A673 (cell line): ENCODE measurements around the gene CEP170B. TPM values are rescaled to one million over a fixed set of nuclear protein-coding genes. Genes with fewer than 3 reads are reported as not detected.

Experiments used
- BruUV-seq: library from RNA; stranded (reverse); fragments of 400-500 nt; replicated peaks from 2 replicates; lab custom pipeline; 2021; lab: Mats Ljungman, UMichigan
- CTCF ChIA-PET: fragments of 300-600 bp; sonication (Branson Sonifier 250); formaldehyde crosslinking; loops from one replicate; lab custom pipeline; 2022; ENCODE audit warnings: antibody characterized with exemption; lab: Charles Lee
- POLR2A ChIA-PET: fragments of 300-600 bp; sonication (Branson Sonifier 250); formaldehyde crosslinking; loops from one replicate; lab custom pipeline; 2022; ENCODE audit warnings: antibody characterized with exemption; ENCODE audit not compliant: low non-redundant PET; lab: Charles Lee
- DNase-seq: peaks from one replicate; pipeline ENCODE4 v3.0.0-alpha.2; 2015; ENCODE audit warnings: low spot score
- H3K27ac ChIP-seq: fragments of 200-600 bp; sonication (generic); 2 replicates; pipeline ENCODE4 v1.5.1; 2016; ENCODE audit warnings: mixed run types, low read depth, mild to moderate bottlenecking, mixed read lengths, antibody characterized with exemption, low read length; ENCODE audit not compliant: poor library complexity, severe bottlenecking
- H3K27me3 ChIP-seq: fragments of 200-600 bp; sonication (generic); replicated peaks from 2 replicates; pipeline ENCODE4 v1.6.1; 2017; ENCODE audit warnings: mixed run types, low read depth, mild to moderate bottlenecking, mixed read lengths, antibody characterized with exemption, low read length; ENCODE audit not compliant: insufficient read depth, poor library complexity
- H3K36me3 ChIP-seq: fragments of 200-600 bp; sonication (generic); 2 replicates; pipeline ENCODE4 v1.6.1; 2016; ENCODE audit warnings: mixed run types, mild to moderate bottlenecking, mixed read lengths, antibody characterized with exemption, low read length; ENCODE audit not compliant: insufficient read depth, poor library complexity, severe bottlenecking
- H3K4me1 ChIP-seq: fragments of 200-600 bp; sonication (generic); 2 replicates; pipeline ENCODE4 v1.6.1; 2017; ENCODE audit warnings: mixed run types, mild to moderate bottlenecking, mixed read lengths, antibody characterized with exemption, low read length; ENCODE audit not compliant: insufficient read depth, poor library complexity, severe bottlenecking
- H3K4me3 ChIP-seq: fragments of 200-600 bp; sonication (generic); 2 replicates; pipeline ENCODE4 v1.5.1; 2016; ENCODE audit warnings: low read depth, mixed run types, mild to moderate bottlenecking, mixed read lengths, low read length; ENCODE audit not compliant: poor library complexity, severe bottlenecking
- H3K9me3 ChIP-seq: fragments of 200-600 bp; sonication (generic); 2 replicates; pipeline ENCODE4 v1.6.1; 2016; ENCODE audit warnings: mixed run types, low read depth, mild to moderate bottlenecking, mixed read lengths, antibody characterized with exemption, low read length; ENCODE audit not compliant: poor library complexity, severe bottlenecking
- EZH2 ChIP-seq: fragments of 200-600 bp; sonication (generic); IDR thresholded peaks from 2 replicates; pipeline ENCODE4 v1.6.1; 2017; ENCODE audit warnings: borderline replicate concordance, low read depth, mild to moderate bottlenecking, mixed read lengths, antibody characterized with exemption, low read length; ENCODE audit not compliant: poor library complexity, severe bottlenecking
- intact Hi-C: fragments of 100-400 bp; cut with micrococcal nuclease; formaldehyde crosslinking; loops from one replicate; pipeline ENCODE4 v1.10.0; 2022; ENCODE audit not compliant: unreplicated experiment
- total RNA-seq: library from RNA; stranded (reverse); gene quantifications from 2 replicates; pipeline ENCODE4 v1.2.3, GENCODE V29; 2021
- TF ChIP-seq, protein P1 (sequence below): fragments of 300-800, 200-600 bp; sonication (generic); conservative IDR thresholded peaks from 2 replicates; pipeline ENCODE4 v1.5.1; 2017; ENCODE audit warnings: low read depth, mild to moderate bottlenecking, antibody characterized with exemption, low read length, moderate library complexity, mixed read lengths

Gene CEP170B
- total RNA-seq, 1 experiment from 2014 or later: 20.8 TPM

DNA sequence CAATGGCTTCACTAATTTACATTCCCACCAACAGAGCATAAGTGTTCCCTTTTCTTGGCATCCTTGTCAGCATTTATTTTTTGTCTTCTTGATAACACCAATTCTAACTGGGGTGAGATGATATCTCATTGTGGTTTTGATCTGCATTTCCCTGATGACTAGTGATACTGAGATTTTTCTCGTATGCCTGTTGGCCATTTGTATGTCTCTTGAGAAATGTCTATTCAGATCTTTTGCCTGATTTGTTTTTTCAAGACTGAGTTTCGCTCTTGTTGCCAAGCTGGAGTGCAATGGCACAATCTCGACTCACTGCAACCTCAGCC lies 54.9 kb downstream of the CEP170B start:
- intact Hi-C loops: no loop called here
- Histone ChIP-seq H3K4me3 (no peak overlapping the region), H3K27me3 (peaks cover 10% of the 10 kb centered on the region), H3K36me3 (no peaks in the 10 kb centered on the region), H3K27ac (no peak overlapping the region), H3K4me1 (no peaks in the 10 kb centered on the region), H3K9me3 (no peaks in the 10 kb centered on the region)
- TF ChIP-seq, protein P1, sequence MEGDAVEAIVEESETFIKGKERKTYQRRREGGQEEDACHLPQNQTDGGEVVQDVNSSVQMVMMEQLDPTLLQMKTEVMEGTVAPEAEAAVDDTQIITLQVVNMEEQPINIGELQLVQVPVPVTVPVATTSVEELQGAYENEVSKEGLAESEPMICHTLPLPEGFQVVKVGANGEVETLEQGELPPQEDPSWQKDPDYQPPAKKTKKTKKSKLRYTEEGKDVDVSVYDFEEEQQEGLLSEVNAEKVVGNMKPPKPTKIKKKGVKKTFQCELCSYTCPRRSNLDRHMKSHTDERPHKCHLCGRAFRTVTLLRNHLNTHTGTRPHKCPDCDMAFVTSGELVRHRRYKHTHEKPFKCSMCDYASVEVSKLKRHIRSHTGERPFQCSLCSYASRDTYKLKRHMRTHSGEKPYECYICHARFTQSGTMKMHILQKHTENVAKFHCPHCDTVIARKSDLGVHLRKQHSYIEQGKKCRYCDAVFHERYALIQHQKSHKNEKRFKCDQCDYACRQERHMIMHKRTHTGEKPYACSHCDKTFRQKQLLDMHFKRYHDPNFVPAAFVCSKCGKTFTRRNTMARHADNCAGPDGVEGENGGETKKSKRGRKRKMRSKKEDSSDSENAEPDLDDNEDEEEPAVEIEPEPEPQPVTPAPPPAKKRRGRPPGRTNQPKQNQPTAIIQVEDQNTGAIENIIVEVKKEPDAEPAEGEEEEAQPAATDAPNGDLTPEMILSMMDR: no peak
- no peak for TF ChIP-seq EZH2
- ChIA-PET CTCF (no interaction called here), POLR2A (no interaction called here)
- no TSS peak for BruUV-seq
- no peak for DNase-seq

DNA sequence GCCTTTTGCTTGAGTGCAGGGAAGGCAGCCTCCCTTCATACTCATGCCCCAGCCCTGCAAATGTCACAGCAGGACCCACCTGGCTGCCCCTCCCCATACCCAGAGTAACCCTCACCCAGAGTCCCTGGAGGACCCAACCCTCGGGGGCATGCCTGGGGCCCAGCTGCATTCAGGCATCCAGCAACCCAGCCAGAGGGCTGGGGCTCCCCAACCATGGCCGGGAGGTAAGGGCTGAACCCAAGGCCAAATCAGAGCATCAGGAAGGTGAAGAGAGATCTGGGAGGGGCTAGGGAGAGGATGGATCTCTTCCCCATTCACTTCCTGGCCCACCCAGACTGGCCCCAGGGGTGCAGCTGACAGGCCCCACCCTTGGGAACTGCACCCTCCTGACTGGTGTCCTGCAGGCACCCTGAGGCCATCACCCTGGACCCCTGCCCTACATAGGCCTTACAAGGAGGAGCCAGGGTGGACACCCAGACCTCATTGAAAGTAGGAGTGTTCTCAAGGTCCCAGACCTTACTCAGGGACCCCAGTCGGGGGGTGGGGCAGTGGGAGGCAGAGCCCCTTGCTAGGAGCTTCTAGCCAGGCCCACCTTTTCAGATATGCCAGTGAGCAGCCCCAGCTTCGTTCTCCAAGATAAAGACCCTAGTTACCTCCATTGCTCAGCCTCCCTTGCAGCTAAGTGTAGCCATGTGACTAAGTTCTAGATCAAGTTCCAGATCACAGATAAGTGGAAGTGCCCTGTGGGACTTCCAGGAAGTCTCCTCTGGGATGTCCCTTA lies 58.8 kb downstream of the CEP170B start:
- H3K4me1 ChIP-seq: no peaks in the 10 kb centered on the region
- no peaks in the 10 kb centered on the region for H3K36me3 ChIP-seq
- POLR2A ChIA-PET: no interaction called here
- no peak for DNase-seq
- TF ChIP-seq, protein P1: no peak
- TF ChIP-seq EZH2: no peak
- intact Hi-C loops: no loop called here
- no peak overlapping the region for H3K27ac ChIP-seq
- no peak overlapping the region for H3K4me3 ChIP-seq
- H3K27me3 ChIP-seq: no peaks in the 10 kb centered on the region
- H3K9me3 ChIP-seq: no peaks in the 10 kb centered on the region
- CTCF ChIA-PET: no interaction called here
- BruUV-seq: no TSS peak

DNA sequence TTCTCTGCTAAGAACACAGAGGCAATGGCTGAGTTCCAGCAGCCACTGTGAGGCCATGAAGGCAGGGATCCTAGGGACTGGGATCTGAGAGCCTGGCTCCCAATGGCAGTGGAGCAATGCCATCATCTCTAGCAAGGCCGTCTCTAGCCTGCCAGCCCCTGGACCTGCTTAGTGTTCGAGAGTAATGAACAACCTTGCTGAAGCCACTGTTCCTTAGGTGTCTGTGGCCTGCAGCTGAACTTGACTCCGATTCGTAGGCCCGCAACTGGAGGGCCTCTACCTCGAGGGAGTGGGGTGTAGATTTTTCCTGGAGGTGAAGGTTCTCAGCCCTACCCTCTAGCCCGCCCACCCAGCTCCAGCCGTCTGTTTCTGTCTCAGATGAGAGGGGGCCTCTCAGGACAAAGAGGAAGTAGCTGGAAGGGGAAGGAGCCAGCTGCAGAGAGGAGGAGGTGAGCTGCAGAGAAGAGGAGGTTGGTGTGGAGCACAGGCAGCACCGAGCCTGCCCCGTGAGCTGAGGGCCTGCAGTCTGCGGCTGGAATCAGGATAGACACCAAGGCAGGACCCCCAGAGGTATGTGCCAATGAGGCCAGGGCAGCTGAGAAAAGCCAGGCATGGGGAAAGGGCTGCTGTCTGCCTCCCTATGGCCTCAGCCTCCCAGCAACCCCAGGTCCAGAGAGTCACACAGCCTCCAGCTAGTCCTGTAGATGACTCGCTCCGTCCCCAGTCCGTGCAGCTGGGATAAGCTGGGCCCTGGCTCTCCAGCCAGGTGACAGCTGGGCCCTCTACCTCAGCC lies 59.5 kb downstream of the CEP170B start, which contains the start of gene PLD4:
PLD4 (plus strand) TSS at position 459 of the 793 bp plus-strand sequence. CDS start 2,262 bp downstream, outside the sequence.
- Histone ChIP-seq H3K36me3 (no peaks in the 10 kb centered on the region), H3K27ac (no peak within 1 kb of the TSS), H3K9me3 (no peaks in the 10 kb centered on the region), H3K27me3 (no peaks in the 10 kb centered on the region), H3K4me1 (no peaks in the 10 kb centered on the region), H3K4me3 (no peak within 1 kb of the TSS)
- no TSS peak for BruUV-seq
- intact Hi-C loops: no loop called here
- no peak for TF ChIP-seq EZH2
- TF ChIP-seq, protein P1: no peak
- ChIA-PET CTCF (no interaction called here), POLR2A (no interaction called here)
- no peak for DNase-seq
